Forelimb muscle (tissue), 1 donor: ENCODE results near the gene CASP3. TPM values are rescaled to one million over a fixed set of nuclear protein-coding genes. Genes with fewer than 3 reads are reported as not detected.
"Not testable (repeated sequence)": the region's sequence is repeated elsewhere in the genome, so short reads cannot be mapped to it uniquely, and the experiment has no call there.

Source experiments
- DNase-seq: peaks from one replicate; pipeline ENCODE4 v3.0.0-alpha.2; 2013; ENCODE audit warnings: low read depth
- polyA plus RNA-seq: library from polyadenylated mRNA; unstranded; fragments of 120-200 nt; gene quantifications from one replicate; pipeline ENCODE4 v1.2.1, GENCODE V29; 2013; ENCODE audit not compliant: insufficient read length

The CASP3 gene
- polyA plus RNA-seq, 1 donor: 44.7 TPM

GRCh38 chr4:184664445-184665210, 15.4 kb upstream of the CASP3 start:
- DNase-seq: no peak

DNA sequence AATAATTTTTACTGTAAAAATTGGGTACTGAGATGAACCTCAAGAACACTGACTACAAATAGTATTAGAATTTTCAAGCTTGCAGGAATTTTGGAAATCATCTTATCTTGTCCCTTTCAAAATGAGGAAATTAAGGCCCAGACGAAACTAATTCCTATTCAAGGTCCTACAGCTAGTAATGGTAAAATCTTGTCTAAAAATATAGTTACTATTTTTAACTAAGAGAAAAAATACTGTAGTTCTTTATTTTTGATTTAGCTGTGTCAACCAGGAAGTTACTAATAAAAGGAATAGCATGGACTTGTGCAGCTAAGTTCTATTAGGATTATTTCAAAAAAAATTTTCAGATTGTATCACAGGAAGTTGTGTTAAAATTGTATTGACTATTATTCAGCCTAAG, 13.0 kb upstream of the CASP3 start:
- DNase-seq: no peak

- no peak for DNase-seq
These were observed 11.7 kb upstream of the CASP3 start for GRCh38 chr4:184660978-184661377.

- not testable (repeated sequence) for DNase-seq
These were observed 8.6 kb upstream of the CASP3 start for GRCh38 chr4:184657820-184658219.

GRCh38 chr4:184657144-184657543, 7.9 kb upstream of the CASP3 start:
- no peak for DNase-seq

DNA sequence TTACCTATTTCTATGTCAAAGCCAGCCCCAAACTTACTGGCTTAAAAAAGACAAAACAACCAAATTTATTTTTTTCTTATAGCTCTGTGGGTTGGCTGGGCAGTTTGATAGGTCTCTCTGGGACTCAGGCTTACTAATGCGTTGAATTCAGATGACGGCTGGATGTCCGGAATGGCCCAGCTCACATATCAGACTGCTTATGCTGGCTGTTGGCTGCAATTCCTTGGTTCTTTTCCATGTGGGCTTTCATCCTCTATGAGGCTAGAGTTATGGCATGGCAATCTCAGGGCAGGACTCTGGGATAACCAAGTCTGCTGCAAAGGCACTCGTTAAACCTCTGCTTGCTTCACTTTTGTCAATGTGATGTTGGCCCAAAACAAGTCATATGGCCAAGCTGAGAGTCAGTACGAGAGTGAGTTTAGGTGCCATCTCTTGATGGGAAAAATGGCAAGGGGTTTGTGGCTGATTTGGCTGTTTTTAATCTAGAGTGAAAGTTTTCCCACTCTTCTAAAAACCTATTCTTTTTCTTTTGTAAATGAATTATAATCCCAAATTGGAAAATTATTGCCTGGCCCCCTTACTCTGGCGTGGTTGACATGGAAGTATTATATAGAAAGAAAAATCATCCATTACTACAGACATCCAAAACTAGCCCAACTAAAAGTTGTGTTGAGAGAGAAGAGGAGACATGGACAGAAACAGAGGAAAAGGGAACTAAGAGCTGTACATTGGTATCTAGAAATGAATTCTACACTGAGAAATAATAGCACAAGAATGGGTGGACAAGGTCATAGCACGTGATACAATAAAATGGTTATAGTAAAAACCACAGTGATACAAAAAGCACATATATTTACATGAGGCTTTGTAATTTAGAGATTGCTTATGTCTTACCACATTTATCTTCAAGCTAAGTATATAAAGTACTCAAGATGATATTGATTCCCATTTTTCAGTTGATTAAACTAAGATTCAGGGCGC, 6.9 kb upstream of the CASP3 start:
- DNase-seq: no peak

DNA sequence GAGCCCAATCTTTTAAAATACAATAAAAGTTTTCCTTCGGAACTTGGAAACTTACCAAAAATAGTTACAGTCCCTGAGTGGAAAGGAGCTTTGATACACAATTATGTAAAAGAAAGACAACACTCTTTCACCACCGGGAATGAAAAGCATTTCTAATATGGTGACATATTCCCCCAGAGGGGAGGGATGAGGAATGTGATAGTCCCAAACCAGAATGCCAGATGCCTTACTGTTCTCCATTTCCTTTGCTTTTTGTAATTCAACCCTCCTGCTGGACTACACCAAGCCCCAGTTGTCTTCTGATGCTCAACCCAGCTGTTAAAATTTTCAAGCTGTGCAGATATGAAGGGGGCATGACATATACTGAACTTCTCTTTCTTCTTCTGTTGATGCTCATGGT, 4.4 kb upstream of the CASP3 start:
- no peak for DNase-seq

DNA sequence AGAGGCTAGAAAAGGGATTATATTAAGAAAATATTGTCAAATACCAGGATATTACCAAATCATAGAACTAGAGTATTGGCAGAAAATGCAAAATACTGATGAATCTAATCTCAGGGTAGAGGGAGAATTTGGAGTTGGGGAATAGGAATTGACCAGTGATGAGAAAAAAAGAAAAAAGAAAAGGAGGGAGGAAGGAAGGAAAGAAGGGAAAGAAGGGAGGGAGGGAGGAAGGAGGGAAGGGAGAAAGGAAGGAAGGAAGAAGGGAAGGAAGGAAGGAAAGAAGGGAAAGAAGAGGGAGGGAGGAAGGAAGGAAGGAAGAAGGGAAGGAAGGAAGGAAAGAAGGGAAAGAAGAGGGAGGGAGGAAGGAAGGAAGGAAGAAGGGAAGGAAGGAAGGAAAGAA, 3.4 kb upstream of the CASP3 start:
- DNase-seq: not testable (repeated sequence)

GRCh38 chr4:184651899-184652298, 2.7 kb upstream of the CASP3 start:
- DNase-seq: no peak

DNA sequence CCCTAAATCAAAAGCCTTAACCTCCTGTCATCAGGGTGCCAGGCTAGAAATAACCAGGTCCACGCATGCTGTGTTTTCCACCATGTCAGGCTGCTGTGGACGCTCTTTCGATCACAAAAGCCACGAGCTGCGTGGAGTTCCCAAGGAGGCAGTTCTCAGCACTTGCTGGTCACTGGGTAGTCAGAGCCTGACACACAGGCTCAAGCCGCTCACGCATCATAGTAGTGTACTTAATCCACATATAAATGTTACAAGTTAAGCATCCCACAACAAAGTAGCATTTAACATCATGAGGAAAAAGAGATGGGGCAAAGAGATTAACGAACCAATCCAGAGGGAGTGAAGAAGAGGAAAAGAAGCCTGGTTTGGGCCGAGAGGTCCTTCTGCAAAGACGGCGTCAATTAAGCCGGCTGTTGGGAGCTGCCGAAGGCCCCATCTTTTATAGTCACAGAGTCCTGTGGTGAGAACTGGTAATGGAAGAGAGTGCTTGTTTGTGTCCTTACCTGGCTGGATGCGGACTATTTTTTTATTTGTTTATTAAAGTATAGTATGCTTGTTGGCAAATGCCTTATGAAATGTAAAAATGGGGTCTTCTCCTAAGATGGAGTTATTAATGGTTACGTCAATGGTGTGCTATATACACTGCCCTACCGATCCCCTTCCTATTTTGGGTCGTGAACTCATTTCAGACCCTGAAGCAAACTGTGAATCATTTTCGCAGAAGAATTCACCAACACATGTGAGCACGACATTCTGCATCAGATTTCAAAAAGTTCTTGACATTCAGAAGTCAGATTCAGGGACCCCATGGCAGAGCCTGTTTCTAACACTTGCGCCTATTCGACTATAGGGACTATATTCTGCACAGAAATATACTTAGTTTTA, 966 bp upstream of the CASP3 start:
- no peak for DNase-seq

- DNase-seq: no peak
These were observed 778 bp downstream of the CASP3 start for GRCh38 chr4:184648313-184649025.

GRCh38 chr4:184648054-184648312, 1.3 kb downstream of the CASP3 start:
- DNase-seq: no peak

- DNase-seq: no peak
These were observed 1.8 kb downstream of the CASP3 start for GRCh38 chr4:184647266-184648053.

DNA sequence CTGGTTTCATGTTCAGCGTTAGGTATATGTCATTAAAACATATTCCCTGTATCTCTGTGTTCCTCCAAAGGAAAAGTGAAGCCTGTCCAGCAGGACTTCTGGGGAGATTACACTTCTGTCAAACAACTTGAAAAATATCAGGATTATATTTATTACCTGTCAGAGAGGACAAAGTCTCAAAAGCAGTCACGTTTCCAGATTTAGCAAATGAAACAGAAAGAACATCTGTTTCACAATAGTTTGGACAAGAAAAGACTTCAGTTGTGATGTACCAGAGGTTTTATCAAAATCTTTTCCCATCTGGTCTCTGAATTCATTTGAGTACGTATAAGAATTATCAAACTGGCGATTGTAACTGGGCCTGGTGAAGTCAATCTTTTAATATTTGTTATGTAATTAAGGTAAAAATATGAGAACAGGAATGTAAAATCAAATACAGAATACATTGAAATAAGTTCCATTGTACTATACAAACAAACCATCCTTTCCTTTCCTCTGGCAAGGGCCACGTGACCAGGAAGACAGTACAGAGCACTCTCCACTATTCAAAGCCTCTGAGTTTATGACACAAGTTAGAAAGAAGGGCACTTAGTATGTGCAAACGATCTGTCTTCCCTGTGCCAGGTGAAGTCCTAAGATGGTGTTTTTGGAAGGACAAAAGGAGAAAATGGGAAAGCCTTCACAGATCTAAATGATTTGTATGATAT, 3.2 kb downstream of the CASP3 start:
- no peak for DNase-seq

DNA sequence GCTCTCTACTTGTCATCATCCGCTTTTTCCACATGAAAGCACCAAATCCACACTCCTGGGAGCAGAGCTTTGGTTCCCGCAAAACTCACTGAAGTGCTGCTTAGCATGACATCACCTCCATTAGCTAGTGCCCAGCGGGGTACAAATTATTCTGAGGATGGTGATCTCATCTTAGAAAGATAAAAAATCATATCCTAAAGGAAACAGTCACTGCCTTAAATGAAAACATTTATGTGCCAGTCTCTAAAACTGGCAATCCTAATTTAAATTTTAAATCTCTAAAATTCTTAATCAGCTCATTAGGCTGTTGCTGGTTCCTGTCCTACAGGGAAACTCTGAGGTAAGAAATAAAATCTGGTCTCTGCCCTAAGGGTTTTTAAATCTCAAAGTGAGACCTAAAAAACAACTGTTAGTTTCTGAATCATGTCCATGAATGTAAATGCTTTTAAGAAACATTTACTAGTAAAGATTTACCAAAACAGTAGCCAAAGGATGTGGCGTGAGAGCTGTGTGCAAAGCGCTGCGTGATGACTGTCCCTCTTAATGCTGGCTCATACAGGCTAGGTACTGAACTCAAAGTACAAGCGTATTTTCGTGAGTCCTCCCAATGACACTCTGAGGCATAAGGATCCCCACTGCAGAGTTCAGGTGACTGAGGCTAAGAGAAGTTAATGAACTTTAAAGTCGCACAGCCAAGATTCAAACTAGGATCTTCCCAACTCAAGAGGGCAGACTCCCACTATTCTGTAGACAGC, 4.5 kb downstream of the CASP3 start:
- no peak for DNase-seq

DNA sequence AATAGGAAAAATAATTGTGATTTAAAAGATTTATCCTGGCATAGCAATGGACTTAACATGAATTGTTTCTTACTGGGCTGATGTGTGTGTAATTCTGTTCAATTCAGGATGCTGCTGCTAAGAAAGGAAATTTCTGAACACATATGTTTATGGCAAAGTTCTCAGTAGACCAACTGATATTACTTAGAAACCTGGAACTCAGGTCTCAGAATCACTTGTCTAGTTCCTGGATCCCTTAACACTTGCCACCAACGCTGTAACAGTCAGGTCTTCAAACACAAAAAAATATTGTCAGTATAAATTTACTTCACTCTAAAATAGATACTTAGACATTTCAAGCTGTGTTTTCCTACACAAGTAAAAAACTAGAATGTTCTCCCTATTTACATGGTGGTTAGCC, 5.5 kb downstream of the CASP3 start:
- DNase-seq: no peak

- DNase-seq: no peak
These were observed 7.8 kb downstream of the CASP3 start for GRCh38 chr4:184641451-184641850.

DNA sequence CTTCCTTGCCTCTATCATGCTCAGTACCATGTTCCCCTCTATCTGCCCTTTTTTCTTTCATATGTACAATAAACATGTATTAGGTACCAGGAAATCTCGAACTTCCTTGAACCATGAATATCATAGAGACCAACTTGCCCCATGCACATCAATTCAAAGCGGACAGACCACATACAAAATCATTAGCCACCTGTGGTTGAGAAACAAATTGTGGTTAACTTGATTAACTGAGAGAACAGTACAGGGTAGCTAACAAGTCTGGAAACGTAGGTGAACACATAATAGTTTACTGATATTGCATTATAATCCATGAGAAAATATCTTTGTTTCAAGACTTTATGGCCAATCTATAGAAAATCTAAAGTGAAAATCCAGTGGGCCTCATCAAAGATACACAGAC, 8.2 kb downstream of the CASP3 start:
- no peak for DNase-seq

DNA sequence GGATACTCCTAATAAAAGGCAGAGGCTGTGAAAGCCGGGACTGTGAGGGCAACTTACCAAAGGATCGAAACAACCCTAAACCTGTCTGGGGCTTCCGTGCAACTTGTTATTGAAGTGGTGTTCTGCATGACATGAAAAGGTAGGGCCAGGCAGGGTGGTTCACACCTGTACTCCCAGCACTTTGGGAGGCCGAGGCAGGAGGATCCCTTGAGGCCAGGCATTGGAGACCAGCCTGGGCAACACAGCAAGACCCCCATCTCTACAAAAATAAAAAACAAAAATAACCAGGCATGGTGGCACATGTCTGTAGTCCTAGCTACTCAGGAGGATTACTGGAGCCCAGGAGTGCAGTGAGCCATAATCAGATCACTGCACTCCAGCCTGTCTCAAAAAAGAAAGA, 12.3 kb downstream of the CASP3 start:
- DNase-seq: no peak
